GM12878 (cell line): Measurements from ENCODE around the gene ABCB8. TPM values are rescaled to one million over a fixed set of nuclear protein-coding genes. Genes with fewer than 3 reads are reported as not detected.

Experiments
- ATAC-seq: fragments of 200-7000 bp; cut with Tn5 transposase; 3 replicates; pipeline ENCODE4 v1.9.1; 2020; ENCODE audit warnings: mild to moderate bottlenecking, moderate library complexity
- BruUV-seq: library from RNA; stranded (reverse); fragments of 400-500 nt; replicated peaks from 2 replicates; lab custom pipeline; 2021; lab: Mats Ljungman, UMichigan
- CTCF ChIA-PET: fragments of 300-600 bp; sonication (Branson Sonifier 250); formaldehyde crosslinking; extraction: SDS; loops from one replicate; lab custom pipeline; 2021; ENCODE audit warnings: inconsistent platforms; lab: Yijun Ruan, JAX
- POLR2A ChIA-PET: fragments of 350-600 bp; formaldehyde crosslinking; extraction: SDS; loops from one replicate; lab custom pipeline; 2021; ENCODE audit warnings: inconsistent platforms; lab: Charles Lee
- RAD21 ChIA-PET: fragments of 300-600 bp; sonication (Branson Sonifier 250); formaldehyde crosslinking; loops from one replicate; lab custom pipeline; 2023; ENCODE audit warnings: antibody characterized with exemption; ENCODE audit not compliant: unreplicated experiment; lab: Charles Lee
- SMC1A ChIA-PET: fragments of 300-600 bp; sonication (Branson Sonifier 250); formaldehyde crosslinking; loops from one replicate; lab custom pipeline; 2023; ENCODE audit not compliant: unreplicated experiment, uncharacterized antibody; lab: Charles Lee
- DNase-seq: peaks from one replicate; pipeline ENCODE4 v3.0.0-alpha.2; 2011; ENCODE audit warnings: low read depth, low spot score
- FAIRE-seq: peaks from 3 replicates; lab custom pipeline; 2011; peaks lifted over from hg19 to GRCh38; lab: Jason Lieb, UNC
- H2AFZ ChIP-seq: 2 replicates; pipeline ENCODE4 v1.6.0; 2011; ENCODE audit warnings: low read depth, low read length, control low read depth; ENCODE audit not compliant: control insufficient read depth
- H3K27ac ChIP-seq: 2 replicates; pipeline ENCODE4 v1.5.1; 2011; ENCODE audit warnings: control low read depth; ENCODE audit not compliant: control insufficient read depth, insufficient read depth
- H3K27me3 ChIP-seq, 2 experiments: replicated peaks in 1 of 2; 2 replicates each; pipeline versions ENCODE4 v1.6.0 to v1.6.1; 2011; ENCODE audit warnings: low read length in 1 of 2; ENCODE audit not compliant: control insufficient read depth in 2 of 2, insufficient read depth in 2 of 2
- H3K36me3 ChIP-seq, 2 experiments: 2 replicates each; pipeline ENCODE4 v1.5.1; 2011; ENCODE audit warnings: low read length in 1 of 2; ENCODE audit not compliant: control insufficient read depth in 2 of 2, insufficient read depth in 2 of 2
- H3K4me1 ChIP-seq: 2 replicates; pipeline ENCODE4 v1.6.1; 2011; ENCODE audit warnings: mild to moderate bottlenecking, low read length, moderate library complexity, mixed read lengths; ENCODE audit not compliant: control insufficient read depth, insufficient read depth
- H3K4me2 ChIP-seq: 2 replicates; pipeline ENCODE4 v1.6.0; 2011; ENCODE audit warnings: control low read depth; ENCODE audit not compliant: control insufficient read depth, insufficient read depth
- H3K4me3 ChIP-seq: fragments of 200-600 bp; sonication (generic); 2 replicates; pipeline ENCODE4 v1.5.1; 2016
- H3K79me2 ChIP-seq: 2 replicates; pipeline ENCODE4 v1.6.0; 2011; ENCODE audit warnings: low read length; ENCODE audit not compliant: control insufficient read depth, insufficient read depth
- H3K9ac ChIP-seq: 2 replicates; pipeline ENCODE4 v1.8.0; 2011; ENCODE audit warnings: low read length, control low read depth, mixed read lengths; ENCODE audit not compliant: control insufficient read depth, insufficient read depth
- H3K9me3 ChIP-seq: replicated peaks from 3 replicates; pipeline ENCODE4 v1.5.1; 2011; ENCODE audit warnings: mild to moderate bottlenecking, low read length; ENCODE audit not compliant: control insufficient read depth, insufficient read depth
- H4K20me1 ChIP-seq: 2 replicates; pipeline ENCODE4 v1.6.0; 2011; ENCODE audit not compliant: control insufficient read depth, insufficient read depth
- BCL11A ChIP-seq: IDR thresholded peaks from 2 replicates; pipeline ENCODE4 v1.6.1; 2011; ENCODE audit warnings: low read depth, low read length
- BHLHE40 ChIP-seq, 2 experiments: fragments of 450-650 bp in 1 of 2; IDR thresholded peaks; 2 replicates each; pipeline ENCODE4 v1.6.1; 2011 to 2017; ENCODE audit warnings: low read depth in 2 of 2, borderline replicate concordance in 1 of 2, improper control_type of control experiment in 1 of 2, low read length in 1 of 2, mild to moderate bottlenecking in 1 of 2
- BRCA1 ChIP-seq: IDR thresholded peaks from 2 replicates; pipeline ENCODE4 v1.6.1; 2011; ENCODE audit warnings: low read depth, low read length, improper control_type of control experiment
- CEBPB ChIP-seq, 2 experiments: fragments of 150-350 bp in 1 of 2; IDR thresholded peaks; 2 replicates each; pipeline ENCODE4 v1.6.1; 2012 to 2014; ENCODE audit warnings: low read depth in 2 of 2, low read length in 2 of 2, borderline replicate concordance in 1 of 2, inconsistent platforms in 1 of 2
- CREB1 ChIP-seq: IDR thresholded peaks from 2 replicates; pipeline ENCODE4 v1.6.1; 2012; ENCODE audit warnings: low read depth, mild to moderate bottlenecking, inconsistent platforms
- DPF2 ChIP-seq: fragments of 450-650 bp; IDR thresholded peaks from 2 replicates; pipeline ENCODE4 v1.6.1; 2017; ENCODE audit warnings: mild to moderate bottlenecking
- EGR1 ChIP-seq, 2 experiments: IDR thresholded peaks; 1 replicate in 1 of 2; 2 replicates in 1 of 2; pipeline ENCODE4 v1.6.1; 2011 to 2012; ENCODE audit warnings: low read depth in 2 of 2, low read length in 2 of 2, borderline replicate concordance in 1 of 2, mild to moderate bottlenecking in 1 of 2, moderate library complexity in 1 of 2
- FOS ChIP-seq: IDR thresholded peaks from 3 replicates; pipeline ENCODE4 v1.6.1; 2011; ENCODE audit warnings: borderline replicate concordance; ENCODE audit not compliant: insufficient read length; ENCODE audit errors: extremely low read depth
- IRF5 ChIP-seq: fragments of 450-650 bp; IDR thresholded peaks from 2 replicates; pipeline ENCODE4 v1.6.1; 2017; ENCODE audit warnings: borderline replicate concordance
- JUND ChIP-seq: IDR thresholded peaks from 2 replicates; pipeline ENCODE4 v1.6.1; 2012; ENCODE audit warnings: low read depth, mild to moderate bottlenecking, low read length, improper control_type of control experiment, moderate library complexity
- KLF5 ChIP-seq: fragments of 450-650 bp; IDR thresholded peaks from 2 replicates; pipeline ENCODE4 v1.6.1; 2014; ENCODE audit warnings: mild to moderate bottlenecking; ENCODE audit not compliant: partially characterized antibody
- MAX ChIP-seq: IDR thresholded peaks from 2 replicates; pipeline ENCODE4 v1.6.1; 2012; ENCODE audit warnings: low read depth, low read length, improper control_type of control experiment
- MXI1 ChIP-seq: fragments of 150-350 bp; IDR thresholded peaks from 2 replicates; pipeline ENCODE4 v1.6.1; 2011; ENCODE audit warnings: low read depth, mild to moderate bottlenecking, inconsistent platforms, low read length, improper control_type of control experiment
- NKRF ChIP-seq: fragments of 450-650 bp; conservative IDR thresholded peaks from 2 replicates; pipeline ENCODE4 v1.6.1; 2017; ENCODE audit warnings: mild to moderate bottlenecking, moderate library complexity
- RFX5 ChIP-seq: IDR thresholded peaks from 2 replicates; pipeline ENCODE4 v1.6.1; 2011; ENCODE audit warnings: low read depth, low read length, improper control_type of control experiment
- SIX5 ChIP-seq: IDR thresholded peaks from 2 replicates; pipeline ENCODE4 v1.6.1; 2011; ENCODE audit warnings: mild to moderate bottlenecking, low read depth, low read length, moderate library complexity; ENCODE audit not compliant: severe bottlenecking
- TAF1 ChIP-seq: IDR thresholded peaks from 2 replicates; pipeline ENCODE4 v1.6.1; 2011; ENCODE audit warnings: mild to moderate bottlenecking, low read depth, low read length, borderline replicate concordance
- TBL1XR1 ChIP-seq: IDR thresholded peaks from 2 replicates; pipeline ENCODE4 v1.6.1; 2012; ENCODE audit warnings: low read depth, low read length, improper control_type of control experiment
- TCF3 ChIP-seq: IDR thresholded peaks from 2 replicates; pipeline ENCODE4 v1.6.1; 2012; ENCODE audit warnings: low read depth, mild to moderate bottlenecking, low read length, borderline replicate concordance; ENCODE audit not compliant: insufficient read depth
- ZNF384 ChIP-seq: IDR thresholded peaks from 2 replicates; pipeline ENCODE4 v1.6.1; 2012; ENCODE audit warnings: low read depth, mild to moderate bottlenecking, low read length, improper control_type of control experiment, borderline replicate concordance
- WGBS: methylation state at CpG from one replicate; pipeline ENCODE4 v1.1.6; 2016; ENCODE audit warnings: low lambda C conversion rate; ENCODE audit not compliant: insufficient replicate concordance, insufficient coverage; ENCODE audit errors: missing lambda C conversion rate; 5-methylcytosine and 5-hydroxymethylcytosine counted together
- in situ Hi-C: fragments of 300-500 bp; cut with MboI; formaldehyde crosslinking; loops from 9 replicates; pipeline ENCODE4 v1.14.3; 2018; ENCODE audit warnings: mixed read lengths
- intact Hi-C: fragments of 100-400 bp; cut with micrococcal nuclease; formaldehyde crosslinking; loops from one replicate; pipeline ENCODE4 v1.14.2; 2022; ENCODE audit not compliant: unreplicated experiment
- polyA plus RNA-seq, 11 experiments: library from polyadenylated mRNA; depleted of rRNA in 4 of 11; unstranded in 6 of 11; stranded (reverse) in 5 of 11; fragments of >200 nt; fragmentation: Nextera tagmentation in 4 of 11; fragmentation: Illumina TruSeq in 1 of 11; extraction: Ambion mirVana in 4 of 11; extraction: Trizol in 1 of 11; gene quantifications; 1 replicate in 1 of 11; 2 replicates in 10 of 11; pipeline versions ENCODE4 v1.2.1 to v1.2.3, GENCODE V29; 2011 to 2016; ENCODE audit warnings: inconsistent platforms in 2 of 11, missing spikeins in 2 of 11, low read depth in 1 of 11
- total RNA-seq, 4 experiments: library from RNA; depleted of rRNA in 3 of 4; stranded (reverse); fragments of >200 nt in 3 of 4; fragmentation: Illumina TruSeq in 1 of 4; extraction: Trizol in 1 of 4; gene quantifications; 2 replicates each; pipeline versions ENCODE4 v1.2.1 to v1.2.3, GENCODE V29; 2013 to 2021

Gene ABCB8
- total and polyA plus RNA-seq, 10 of the 15 experiments (the other 5 are each of a cell fraction or from before 2014, with no cell fraction given) = 0.77 to 34.8 (median 18.9) TPM

GRCh38 chr7:151031011-151031410, 2.8 kb downstream of the ABCB8 start:
- H3K79me2 ChIP-seq = no peaks in the 10 kb centered on the region; the same call in 1 of the 2 replicates
- no peak for TF ChIP-seq CREB1
- no peak for TF ChIP-seq MXI1
- TF ChIP-seq NKRF = no peak
- no peak for TF ChIP-seq DPF2
- no peak for TF ChIP-seq BCL11A
- no peak for TF ChIP-seq TAF1
- no peak for TF ChIP-seq EGR1 (IDR thresholded peaks at IDR 0.05; ENCODE audit: borderline replicate concordance in 1 of 2, low read depth in 2 of 2, low read length in 2 of 2)
- TF ChIP-seq TBL1XR1 = no peak
- no peak for TF ChIP-seq TCF3
- TF ChIP-seq MAX = no peak
- TF ChIP-seq JUND = no peak
- TF ChIP-seq ZNF384 = no peak
- no peak for TF ChIP-seq KLF5
- TF ChIP-seq BRCA1 = no peak
- TF ChIP-seq RFX5 = no peak
- no peak for TF ChIP-seq CEBPB (IDR thresholded peaks at IDR 0.05; ENCODE audit: borderline replicate concordance in 1 of 2, low read depth in 2 of 2, low read length in 2 of 2)
- TF ChIP-seq BHLHE40 (IDR thresholded peaks at IDR 0.05; ENCODE audit: borderline replicate concordance in 1 of 2, low read depth in 2 of 2, low read length in 1 of 2) = no peak
- TF ChIP-seq SIX5 = no peak
- no peak for TF ChIP-seq FOS
- no peak for TF ChIP-seq IRF5
- intact Hi-C loops = no loop called here
- H3K9me3 ChIP-seq = no peaks in the 10 kb centered on the region
- no peak overlapping the region for H3K27ac ChIP-seq
- ChIA-PET CTCF (interaction anchor here (1.5 to 2.9 kb wide), 2 partner anchors 23 to 80 kb away, joined by 5 to 15 read pairs; no protein-coding TSS in a partner anchor), POLR2A (no interaction called here), SMC1A (no interaction called here), RAD21 (no interaction called here)
- BruUV-seq = no TSS peak
- no peaks in the 10 kb centered on the region for H4K20me1 ChIP-seq
- peaks cover 0 to 3% of the 10 kb centered on the region in 2 experiments; a peak in 1 of 4 replicates for H3K36me3 ChIP-seq
- no peak overlapping the region for H2AFZ ChIP-seq
- H3K9ac ChIP-seq = no peak overlapping the region
- in situ Hi-C loops = no loop called here
- no peak overlapping the region for H3K4me3 ChIP-seq
- peaks cover 4% of the 10 kb centered on the region for H3K4me1 ChIP-seq
- H3K27me3 ChIP-seq = no peaks in the 10 kb centered on the region
- WGBS = 95% methylated on average over 4 of the region's 4 CpGs
- H3K4me2 ChIP-seq = no peak overlapping the region
- FAIRE-seq (no peak), ATAC-seq (no peak), DNase-seq (no peak)
